Fibroblast of skin of right quadriceps (primary cell): ENCODE results near the gene UCHL5.
"Not testable (repeated sequence)": the region's sequence is repeated elsewhere in the genome, so short reads cannot be mapped to it uniquely, and the experiment has no call there.

Source experiments
- DNase-seq: peaks from one replicate; pipeline ENCODE4 v3.0.0-alpha.2; 2013

Gene UCHL5

DNA sequence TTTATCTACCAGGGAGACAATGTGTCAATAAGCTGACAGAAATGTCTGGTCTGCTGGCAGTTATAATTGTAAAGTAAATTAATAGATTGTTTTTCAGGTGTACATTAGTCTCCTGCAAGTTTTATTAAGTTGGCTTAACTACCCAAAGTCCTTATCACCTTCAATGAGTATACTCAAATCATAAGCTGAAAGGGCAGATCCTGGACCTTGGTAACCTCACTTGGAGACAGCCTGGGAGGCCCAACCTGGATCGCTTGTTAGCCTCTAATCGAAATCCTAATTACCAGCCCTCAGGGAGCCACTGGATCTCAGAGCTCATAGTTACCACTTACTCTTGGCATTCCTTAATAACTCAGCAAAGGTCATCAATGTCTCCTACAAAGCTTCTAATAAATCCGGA is 49.7 kb downstream of the UCHL5 start:
- no peak for DNase-seq

DNA sequence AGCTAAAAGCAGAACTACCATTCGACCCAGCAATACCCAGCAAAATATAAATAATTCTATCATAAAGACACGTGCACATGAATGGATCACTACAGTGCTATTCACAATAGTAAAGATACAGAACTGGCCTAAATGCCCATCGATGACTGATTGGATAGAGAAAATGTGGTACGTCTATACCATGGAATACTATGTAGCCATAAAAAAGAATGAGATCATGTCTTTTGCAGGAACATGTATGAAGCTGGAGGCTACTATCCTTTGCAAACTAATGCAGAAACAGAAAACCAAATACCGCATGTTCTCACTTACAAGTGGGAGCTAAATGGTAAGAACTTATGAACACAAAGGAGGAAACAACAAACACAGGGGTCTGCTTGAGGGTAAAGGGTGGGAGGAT is 53.4 kb downstream of the UCHL5 start:
- DNase-seq, result no peak

DNA sequence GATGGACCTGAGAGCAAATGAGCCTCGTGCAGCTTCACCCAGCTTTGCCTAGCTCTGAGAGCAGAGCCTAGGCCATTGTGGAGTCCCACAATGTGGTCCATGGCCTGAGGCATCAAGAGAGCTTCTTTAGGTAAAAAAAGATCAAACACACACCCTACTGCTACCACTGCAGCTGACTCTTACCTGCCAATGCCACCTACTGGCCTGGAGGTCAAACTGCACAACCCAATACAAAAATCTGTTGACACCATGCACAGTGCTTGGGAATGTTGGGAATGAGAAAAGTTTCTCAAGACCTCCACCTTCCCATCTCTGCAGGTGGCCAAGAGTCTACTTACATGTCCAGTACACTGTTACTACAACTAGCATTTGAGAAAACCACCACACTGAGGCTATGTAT is 60.6 kb downstream of the UCHL5 start:
- no peak for DNase-seq

DNA sequence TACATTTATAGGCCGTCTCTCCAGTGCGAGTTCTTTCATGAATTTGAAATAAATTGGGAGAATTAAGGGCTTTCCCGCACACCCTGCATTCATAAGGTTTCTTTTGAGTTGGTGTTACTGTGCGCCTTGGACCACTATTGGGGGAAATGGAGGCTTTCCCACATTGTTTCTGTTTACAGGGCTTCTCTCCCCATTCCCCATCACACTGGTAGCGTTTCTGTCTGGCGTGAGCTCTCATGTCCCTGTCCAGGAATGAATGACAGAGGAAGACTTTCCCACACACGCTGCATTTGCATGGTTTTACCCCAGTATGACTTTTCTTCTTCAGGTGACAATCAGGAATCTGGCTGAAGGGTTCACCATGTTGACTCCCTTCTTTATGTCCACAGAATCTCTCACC is 65.0 kb downstream of the UCHL5 start:
- DNase-seq, result no peak

DNA sequence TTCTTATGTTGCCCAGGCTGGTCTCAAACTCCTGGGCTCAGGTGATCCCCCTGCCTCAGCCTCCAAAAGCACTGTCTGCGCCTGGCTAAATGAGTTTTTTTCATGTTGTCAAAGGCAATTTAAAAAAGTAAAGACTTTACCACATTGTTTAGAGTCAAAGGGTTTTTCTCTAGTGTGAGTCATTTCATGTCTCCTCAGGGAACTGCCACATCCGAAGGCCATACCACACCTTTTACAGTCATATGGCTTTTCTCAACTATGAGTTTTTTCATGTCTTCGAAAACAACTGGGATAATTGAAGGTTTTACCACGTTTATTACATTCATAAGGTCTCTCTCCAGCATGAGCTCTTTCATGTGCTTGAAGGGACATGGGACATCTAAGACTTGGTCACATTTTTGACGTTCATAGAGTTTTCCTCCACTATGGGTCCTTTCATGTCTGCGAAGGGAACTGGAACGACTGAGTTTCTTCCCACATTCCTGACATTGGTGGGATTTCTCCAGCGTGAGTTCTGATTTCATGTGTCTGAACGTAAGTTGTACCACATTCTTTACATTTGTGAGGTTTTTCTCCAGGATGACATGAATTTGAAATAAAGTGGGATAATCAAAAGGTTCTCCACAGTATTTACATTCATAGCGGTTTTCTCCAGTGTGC is 65.6 kb downstream of the UCHL5 start:
- peak; percentile 41 for DNase-seq

DNA sequence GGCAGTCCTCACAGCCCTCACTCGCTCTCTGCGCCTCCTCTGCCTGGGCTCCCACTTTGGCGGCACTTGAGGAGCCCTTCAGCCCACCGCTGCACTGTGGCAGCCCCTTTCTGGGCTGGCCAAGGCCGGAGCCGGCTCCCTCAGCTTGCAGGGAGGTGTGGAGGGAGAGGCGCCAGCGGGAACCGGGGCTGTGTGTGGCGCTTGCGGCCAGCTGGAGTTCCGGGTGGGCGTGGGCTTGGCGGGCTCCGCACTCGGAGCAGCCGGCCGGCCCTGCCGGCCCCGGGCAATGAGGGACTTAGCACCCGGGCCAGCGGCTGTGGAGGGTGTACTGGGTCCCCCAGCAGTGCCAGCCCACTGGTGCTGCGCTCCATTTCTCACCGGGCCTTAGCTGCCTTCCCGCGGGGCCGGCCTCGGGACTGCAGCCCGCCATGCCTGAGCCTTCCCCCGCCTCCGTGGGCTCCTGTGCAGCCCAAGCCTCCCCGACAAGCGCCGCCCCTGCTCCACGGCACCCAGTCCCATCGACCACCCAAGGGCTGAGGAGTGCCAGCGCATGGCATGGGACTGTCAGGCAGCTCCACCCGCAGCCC is 72.3 kb downstream of the UCHL5 start:
- not testable (repeated sequence) for DNase-seq

DNA sequence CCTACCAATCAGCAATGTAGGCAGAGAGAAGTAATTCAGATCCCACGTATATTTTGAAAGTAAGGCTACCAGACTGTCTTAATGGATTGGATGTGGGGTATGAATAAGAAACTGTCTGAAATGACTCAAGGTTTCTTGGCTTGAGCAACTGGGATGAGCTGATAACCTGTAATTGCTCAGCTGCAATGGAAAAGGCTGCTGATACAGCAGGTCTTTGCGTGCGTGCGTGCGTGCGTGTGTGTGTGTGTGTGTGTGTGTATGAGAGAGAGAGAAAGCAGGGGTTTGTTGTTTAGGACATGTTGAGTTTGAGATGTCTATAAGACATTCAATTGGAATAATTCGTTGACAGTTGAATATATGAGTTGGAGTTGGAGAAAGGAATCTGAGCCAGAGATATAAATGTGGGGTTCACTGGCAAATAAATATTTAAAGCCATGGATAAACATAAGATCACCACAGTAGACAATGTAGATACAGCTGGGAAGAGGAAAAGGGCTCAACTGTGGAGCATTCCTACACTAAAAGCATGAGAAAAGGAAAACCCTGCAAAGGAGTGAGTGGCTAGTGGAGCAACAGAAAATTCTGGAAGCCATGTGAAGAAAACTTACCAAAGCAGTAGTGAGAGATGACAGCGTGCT is 72.9 kb downstream of the UCHL5 start:
- DNase-seq, result peak; percentile 14

DNA sequence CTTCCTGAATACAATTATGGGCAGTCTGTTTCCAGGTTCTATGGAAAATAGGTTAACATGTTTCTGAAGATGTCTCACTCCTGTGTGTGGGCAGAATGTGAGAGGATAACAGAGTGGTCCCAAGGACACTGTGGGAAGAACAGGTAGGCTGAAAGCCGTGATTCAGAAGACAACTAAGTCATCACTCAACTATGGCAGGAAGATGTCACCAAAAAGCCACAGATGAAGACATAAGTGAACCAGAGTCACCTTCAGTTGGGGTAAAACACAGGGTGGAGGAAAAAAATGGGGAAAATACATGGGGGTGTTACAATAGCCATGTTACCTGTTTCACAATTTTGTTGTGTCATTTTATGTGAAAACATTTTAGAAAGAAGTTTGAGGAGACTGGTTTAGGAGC is 75.1 kb downstream of the UCHL5 start:
- DNase-seq, result no peak

DNA sequence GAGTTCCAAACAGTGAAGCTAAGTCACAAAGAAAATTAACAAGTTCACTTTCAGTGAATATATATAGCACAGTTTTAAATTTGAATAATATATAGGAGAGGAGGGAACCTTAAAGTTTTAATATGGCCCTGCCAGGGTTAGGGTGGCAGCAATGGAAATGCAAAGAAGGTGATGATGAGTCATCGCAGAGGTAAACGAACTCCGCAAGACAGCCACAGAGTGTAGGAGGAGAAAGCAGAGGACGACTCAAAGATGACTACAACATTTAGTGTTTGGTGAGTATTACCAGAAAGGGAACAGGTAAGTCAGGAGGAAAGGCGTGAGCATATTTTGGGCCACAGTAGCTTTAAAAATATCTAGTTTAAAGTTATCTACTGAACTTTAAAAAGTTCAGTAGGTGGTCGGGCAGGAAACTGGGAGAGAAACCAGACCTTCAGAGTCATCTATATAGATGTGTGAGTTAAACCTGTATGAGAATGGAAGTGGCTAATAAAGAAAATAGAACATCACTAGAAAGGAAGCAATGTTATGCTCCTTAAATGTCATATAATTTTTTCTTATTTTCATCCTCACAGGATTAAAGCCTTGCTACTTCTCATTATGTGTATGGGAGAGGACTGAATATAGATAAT is 75.7 kb downstream of the UCHL5 start:
- no peak for DNase-seq

DNA sequence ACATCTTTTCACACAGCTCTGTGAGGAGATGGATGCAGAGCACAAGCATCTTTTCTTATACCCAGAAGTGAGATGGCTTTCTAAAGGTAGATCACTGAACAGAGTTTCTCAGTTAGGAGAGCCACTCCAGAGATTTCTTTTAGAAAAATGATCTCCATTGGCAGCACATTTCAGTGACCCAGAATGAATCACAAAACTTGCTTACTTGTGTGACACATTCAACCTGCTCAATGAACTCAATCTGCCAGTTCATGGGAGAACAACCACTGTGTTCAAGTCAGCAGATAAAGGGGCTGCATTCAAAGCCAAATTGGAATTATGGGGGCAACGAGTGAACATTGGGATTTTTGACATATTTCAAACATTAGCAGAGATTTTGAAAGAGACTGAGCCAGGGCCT is 78.3 kb downstream of the UCHL5 start:
- DNase-seq, result no peak

DNA sequence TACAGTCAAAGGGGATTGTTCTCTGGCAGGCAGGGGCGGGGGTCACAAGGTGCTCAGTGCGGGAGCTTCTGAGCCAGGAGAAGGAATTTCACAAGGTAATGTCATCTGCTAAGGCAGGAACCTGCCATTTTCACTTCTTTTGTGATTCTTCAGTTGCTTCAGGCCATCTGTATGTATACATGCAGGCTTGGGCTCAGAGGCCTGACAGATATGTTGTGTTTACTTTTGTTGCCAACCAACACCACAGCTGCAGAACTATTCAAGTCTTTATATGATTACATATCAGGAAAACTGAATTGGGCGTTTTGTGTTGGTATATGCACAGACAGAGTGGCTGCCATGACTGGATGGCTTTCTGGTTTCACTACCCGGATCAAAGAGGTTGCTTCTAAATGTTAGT is 78.8 kb downstream of the UCHL5 start:
- not testable (repeated sequence) for DNase-seq

DNA sequence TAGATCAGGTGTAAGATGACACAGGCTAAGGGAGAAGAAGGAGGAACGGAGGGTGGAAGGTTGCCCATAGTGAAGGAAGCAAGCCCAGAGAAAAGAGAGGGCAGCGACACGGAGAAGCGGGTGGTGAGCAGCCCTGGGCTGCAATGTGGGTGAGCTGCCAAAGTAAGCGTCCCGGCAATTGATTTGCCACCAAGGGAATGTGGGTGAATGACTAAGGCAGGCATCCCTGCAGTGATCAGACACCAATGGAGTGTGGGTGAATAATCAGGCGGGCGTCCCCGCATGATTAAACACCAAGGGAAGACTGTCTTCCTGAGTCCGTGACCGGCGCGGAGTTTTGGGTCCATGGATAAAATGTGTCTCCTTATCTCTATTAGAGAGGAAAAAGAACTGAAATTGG is 79.6 kb downstream of the UCHL5 start:
- no peak for DNase-seq

DNA sequence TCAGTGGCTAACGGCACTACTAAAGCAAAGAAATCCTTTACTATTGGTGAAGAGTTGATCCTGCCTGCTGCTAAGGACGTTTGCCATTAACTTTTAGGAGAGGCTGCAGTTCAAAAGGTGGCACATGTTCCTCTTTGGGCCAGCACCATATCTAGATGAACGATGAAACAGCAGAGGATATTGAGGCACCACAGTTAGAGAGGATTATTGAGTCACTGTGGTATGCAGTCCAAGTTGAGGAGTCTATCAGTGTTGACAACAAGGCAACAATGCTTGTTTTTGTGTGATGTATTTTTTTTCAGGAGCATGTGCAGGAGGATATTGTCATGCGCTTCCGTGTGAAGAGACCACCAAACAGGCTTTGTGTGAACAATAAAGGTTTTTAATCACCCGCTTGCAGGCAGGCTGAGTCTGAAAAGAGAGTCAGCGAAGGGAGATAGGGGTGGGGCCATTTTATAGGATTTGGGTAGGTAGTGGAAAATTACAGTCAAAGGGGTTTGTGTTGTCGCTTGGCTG is 80.9 kb downstream of the UCHL5 start:
- no peak for DNase-seq

DNA sequence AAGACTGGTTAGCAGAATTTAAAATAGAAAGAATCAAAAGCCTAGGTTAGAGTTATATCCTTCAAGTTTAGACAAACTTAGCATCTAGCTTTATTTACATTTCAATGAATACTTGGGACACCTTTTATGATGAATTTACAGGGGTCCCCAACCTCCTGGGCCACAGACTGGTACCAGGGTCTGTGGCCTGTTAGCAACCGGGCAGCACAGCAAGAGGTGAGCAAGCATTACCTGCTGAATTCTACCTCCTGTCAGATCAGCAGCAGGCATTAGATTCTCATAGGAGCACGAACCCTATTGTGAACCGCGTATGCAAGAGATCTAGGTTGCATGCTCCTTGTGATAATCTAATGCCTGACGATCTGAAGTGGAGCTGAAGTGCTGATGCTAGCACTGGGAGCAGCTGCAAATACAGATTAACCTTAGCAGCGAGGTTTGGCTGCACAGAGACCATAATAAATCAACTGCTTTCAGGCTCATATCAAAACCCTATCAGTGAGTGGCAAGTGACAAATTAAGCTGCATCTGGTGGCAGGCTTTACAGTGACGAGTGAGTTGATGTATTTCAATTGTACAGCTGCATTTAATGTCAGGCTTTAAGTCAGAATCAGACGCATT is 82.0 kb downstream of the UCHL5 start:
- no peak for DNase-seq

DNA sequence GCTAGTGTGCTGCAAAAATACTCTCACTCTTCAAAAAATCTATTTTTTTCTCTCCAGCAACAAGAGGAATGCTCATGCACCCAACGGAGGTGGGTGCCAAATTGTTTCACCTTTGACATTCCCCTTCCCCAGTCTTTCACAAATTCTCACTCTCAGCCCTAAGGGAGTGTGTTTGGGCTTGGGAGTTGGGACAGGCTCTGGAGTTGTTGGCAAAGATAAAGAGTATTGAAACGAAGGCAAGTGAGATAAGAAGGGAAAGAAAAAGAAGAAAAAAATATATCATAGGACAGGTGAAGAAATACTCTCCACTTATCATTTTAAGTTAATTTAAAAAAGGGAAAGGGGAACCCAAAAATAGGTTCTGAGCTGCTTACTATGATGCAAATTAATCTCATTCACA is 82.6 kb downstream of the UCHL5 start:
- DNase-seq, result no peak

DNA sequence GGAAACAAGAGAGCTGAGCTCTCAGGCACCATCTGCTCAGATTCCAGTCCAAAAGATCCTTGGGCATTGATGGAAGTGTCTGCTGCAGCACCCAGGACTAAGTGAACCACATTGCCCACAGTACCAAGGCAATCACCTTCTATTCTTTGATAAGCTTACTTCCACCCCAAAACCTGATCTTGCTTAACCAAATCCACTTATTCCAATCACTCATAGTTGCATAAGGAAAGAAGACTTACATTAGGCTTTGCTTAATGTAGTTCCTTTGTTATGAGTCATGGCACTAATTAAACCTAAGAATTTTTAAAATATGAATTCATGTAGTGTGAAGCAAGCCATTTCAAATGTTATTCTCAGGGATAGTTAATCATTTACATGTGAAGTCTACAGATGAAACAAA is 84.5 kb downstream of the UCHL5 start:
- peak; percentile 63 for DNase-seq

DNA sequence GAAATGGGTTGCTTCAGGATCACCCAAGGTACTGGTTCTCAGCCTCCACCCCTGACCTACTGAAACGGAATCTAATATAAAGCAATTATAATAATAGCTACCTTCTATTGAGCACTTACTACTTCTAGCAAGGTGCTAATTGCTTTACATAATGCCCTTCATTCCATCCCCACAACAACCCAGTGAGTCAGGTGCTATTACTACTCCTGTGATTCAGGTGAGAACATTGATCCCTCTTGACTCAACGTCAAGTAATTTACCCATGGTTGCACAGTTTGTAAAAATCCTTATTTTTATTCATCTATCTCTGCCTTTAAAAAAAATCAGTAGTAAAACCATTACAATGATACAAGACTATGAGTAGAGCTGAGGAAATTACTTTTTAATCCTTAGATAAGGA is 85.2 kb downstream of the UCHL5 start:
- DNase-seq, result no peak

DNA sequence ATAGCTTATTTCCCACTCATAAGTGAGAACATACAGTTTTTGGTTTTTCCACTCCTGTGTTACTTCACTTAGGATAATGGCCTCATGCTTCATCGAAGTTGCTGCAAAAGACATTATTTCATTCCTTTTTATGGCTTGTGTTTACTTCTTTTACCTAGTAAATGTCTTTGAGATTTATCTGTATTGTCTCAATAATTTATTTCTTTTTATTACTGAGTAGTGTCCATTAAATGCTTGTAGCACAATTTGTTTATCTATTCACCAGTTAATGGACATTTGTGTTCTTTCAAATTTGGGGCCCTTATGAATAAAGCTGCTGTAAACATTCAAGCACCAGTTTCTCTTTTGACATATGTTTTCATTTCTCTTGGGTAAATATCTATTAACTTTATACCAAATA is 86.0 kb downstream of the UCHL5 start:
- no peak for DNase-seq

DNA sequence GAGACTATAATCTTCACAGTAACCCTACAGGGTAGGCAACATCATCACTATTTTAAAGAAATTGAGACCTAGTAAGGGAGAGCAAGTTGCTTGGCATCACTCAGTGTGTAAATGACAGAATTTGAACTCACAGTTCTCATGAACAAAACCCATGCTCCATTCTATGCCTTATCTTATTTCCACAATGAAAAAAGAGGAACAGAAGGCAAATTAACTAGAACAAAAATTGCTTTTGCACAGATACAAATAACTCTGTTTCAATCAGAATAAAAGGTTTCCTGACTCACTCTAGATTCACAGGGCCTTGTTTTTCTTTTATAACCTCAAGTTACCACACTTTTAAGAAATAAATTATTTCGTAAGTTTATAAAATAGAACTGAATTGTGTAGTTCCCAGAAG is 90.1 kb downstream of the UCHL5 start:
- DNase-seq, result no peak

DNA sequence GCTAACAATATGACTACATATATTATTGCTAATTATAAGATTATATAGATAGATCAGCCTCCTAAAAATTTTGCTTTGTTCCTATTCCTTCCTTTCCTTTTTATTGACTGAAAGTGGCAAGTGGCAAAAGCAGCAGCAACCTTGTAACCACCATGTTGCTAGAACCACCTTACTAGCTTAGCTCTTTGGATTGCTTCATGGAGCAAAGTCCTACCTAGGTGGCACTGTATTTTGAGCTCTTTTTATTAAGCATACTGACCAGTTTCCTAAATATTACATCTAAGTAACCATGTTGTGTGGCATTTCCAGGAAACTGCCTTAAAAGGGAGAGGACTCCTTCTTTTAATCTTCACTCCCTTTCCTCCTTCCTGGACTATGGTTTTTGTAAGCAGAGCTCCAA is 90.8 kb downstream of the UCHL5 start:
- no peak for DNase-seq

DNA sequence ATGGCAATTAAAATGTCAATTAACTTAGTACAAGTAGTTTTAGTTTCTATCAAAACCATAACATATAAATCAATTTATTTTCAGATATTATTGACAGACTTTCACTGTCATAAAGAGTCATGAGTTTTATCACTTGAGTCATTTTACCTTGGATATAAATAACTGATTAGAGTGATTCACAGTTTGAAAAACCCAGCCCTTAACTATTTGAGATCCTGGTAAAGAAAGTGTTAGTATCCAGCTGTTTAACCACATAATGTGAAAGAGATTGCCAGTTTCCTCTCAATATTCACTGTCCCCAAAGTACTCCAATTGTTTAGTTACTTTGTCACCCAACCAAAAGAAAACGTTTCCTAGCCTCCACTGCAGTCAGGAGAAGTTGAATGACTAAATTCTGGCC is 91.3 kb downstream of the UCHL5 start:
- no peak for DNase-seq

DNA sequence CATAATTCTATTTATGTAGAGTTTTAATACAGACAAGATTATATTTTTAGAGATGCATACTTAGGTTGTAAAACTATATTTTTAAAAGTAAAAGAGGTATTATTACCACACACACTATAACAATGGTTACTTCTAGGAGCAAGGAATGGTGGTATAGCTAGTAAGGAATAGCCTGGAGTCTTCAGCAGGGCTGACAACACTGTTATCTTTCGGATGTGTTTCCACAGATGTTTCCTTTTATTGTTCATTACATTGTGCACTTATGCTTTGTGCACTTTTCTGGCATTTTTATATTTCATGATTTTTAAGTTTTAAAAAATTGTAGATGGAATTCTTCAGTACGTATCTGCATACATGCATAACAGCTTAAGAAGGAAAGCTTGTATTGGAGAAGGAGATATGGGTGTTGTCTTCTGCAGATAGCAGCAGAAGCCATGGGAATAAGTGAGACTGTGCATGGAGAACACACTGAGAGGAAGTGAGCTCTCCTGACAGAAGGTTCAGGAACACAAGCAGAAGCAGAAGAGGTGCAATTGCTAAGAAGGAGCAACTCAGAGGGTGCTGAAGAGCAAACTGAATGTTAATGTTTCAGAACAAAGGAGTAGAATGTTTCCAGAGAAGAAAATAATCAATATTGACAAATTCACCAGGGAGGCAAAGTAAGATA is 91.8 kb downstream of the UCHL5 start:
- DNase-seq, result no peak

DNA sequence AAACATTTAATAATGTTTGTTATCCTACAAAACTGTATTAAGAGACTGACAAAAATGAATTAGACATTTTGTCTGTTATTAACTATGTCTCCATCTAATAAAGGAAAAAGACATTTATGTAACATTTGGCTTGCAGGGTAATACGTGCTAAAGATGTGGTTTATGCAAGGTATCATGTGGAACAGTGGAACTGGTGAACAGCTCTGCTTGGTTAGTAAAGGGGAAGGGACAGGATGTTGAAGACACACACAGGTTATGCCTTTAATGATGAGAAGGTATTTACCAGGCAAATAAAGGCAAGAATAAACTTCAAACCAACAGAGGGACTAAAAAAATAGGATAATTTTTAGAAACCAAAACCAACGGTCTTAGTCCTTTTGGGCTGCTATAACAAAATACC is 93.1 kb downstream of the UCHL5 start:
- DNase-seq, result no peak
